Measurements from ENCODE around the gene LAPTM5. TPM values are rescaled to one million over a fixed set of nuclear protein-coding genes. Genes with fewer than 3 reads are reported as not detected.

The LAPTM5 gene
- total and polyA plus RNA-seq, 2 donors (not counting 1 experiment from before 2014, with no cell fraction given): 1,384 to 1,519 TPM

DNA sequence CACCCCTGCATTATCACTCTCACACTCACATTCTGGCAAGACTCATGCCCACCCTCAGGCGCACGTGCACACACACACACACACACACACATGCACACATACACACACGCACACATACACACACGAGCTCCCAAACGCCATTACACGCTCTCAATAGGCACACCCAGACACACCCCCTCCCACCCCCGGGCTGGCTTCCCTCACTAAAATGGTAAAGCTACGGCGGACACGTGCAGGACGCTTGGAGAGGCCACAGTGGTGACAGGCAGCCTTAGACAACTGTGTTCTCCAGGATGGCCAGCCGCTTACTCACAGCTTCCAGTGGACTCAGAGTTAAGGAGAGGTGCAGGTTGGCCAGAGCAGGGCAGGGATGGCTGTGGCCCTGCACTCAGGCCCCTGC, 44.3 kb downstream of the LAPTM5 start:
- 78% methylated on average over 12 of the region's 12 CpGs for WGBS (ENCODE audit: insufficient coverage)
- Histone ChIP-seq H4K20me1 (ENCODE audit: control insufficient read depth, insufficient read depth, low read length, poor library complexity, severe bottlenecking) (no peaks in the 10 kb centered on the region), H3K4me2 (replicated peaks; ENCODE audit: low read depth, low read length, poor library complexity, severe bottlenecking) (no peak overlapping the region), H3K9me3 (ENCODE audit: control extremely low read depth in 1 of 3, control insufficient read depth in 2 of 3, insufficient read depth in 1 of 3, low read length in 2 of 3) (peaks cover 0 to 14% (median 4%) of the 10 kb centered on the region in 3 donors), H3K79me2 (ENCODE audit: control insufficient read depth, insufficient read depth, low read length) (no peaks in the 10 kb centered on the region), H3K4me3 (ENCODE audit: control extremely low read depth in 1 of 5, extremely low read depth in 1 of 5, insufficient read depth in 1 of 5, low read depth in 2 of 5, low read length in 4 of 5) (no peak overlapping the region), H3K4me1 (ENCODE audit: control insufficient read depth in 2 of 2, insufficient read depth in 2 of 2, low read length in 2 of 2) (peaks cover 0 to 6% of the 10 kb centered on the region in 2 donors), H3K27ac (ENCODE audit: low read length in 2 of 2) (no peak overlapping the region), H3K36me3 (replicated peaks in 1 of 2; ENCODE audit: control extremely low read depth in 1 of 2, control insufficient read depth in 1 of 2, extremely low read depth in 1 of 2, insufficient read depth in 2 of 2, low read length in 1 of 2) (no peaks in the 10 kb centered on the region), H2AFZ (ENCODE audit: insufficient read depth, low read depth, low read length, poor library complexity, severe bottlenecking) (no peak overlapping the region), H3K9ac (ENCODE audit: low read length) (no peak overlapping the region), H3K27me3 (replicated peaks in 1 of 4; ENCODE audit: control extremely low read depth in 1 of 4, control insufficient read depth in 3 of 4, insufficient read depth in 4 of 4, low read length in 3 of 4) (peaks cover 0 to 8% (median 0%) of the 10 kb centered on the region in 4 experiments)
- DNase-seq (peak; percentile 25), ATAC-seq (ENCODE audit: low read depth) (no peak)
- intact Hi-C loops (cut with micrococcal nuclease): loop anchor here (10.0 kb wide), 1 partner anchor 931 kb away; the partner anchor contains the start of gene PEF1
- H3K27ac Mint-ChIP-seq: no peak overlapping the region
- ChIA-PET CTCF (interaction anchor here (0.9 kb wide), 1 partner anchor 91 kb away, joined by 3 read pairs; no protein-coding TSS in a partner anchor), POLR2A (no interaction called here)
- peaks cover 8% of the 10 kb centered on the region for H3K4me1 Mint-ChIP-seq
- peaks cover 14% of the 10 kb centered on the region for H3K27me3 Mint-ChIP-seq
- peaks cover 2% of the 10 kb centered on the region for H3K9me3 Mint-ChIP-seq (ENCODE audit: insufficient read depth)
- no peak overlapping the region for H3K4me3 Mint-ChIP-seq
- no peak for TF ChIP-seq CTCF (IDR thresholded peaks at IDR 0.05)
- no peak for TF ChIP-seq EZH2 (IDR thresholded peaks at IDR 0.05; ENCODE audit: borderline replicate concordance, insufficient read depth, low read depth, low read length, poor library complexity, severe bottlenecking)

DNA sequence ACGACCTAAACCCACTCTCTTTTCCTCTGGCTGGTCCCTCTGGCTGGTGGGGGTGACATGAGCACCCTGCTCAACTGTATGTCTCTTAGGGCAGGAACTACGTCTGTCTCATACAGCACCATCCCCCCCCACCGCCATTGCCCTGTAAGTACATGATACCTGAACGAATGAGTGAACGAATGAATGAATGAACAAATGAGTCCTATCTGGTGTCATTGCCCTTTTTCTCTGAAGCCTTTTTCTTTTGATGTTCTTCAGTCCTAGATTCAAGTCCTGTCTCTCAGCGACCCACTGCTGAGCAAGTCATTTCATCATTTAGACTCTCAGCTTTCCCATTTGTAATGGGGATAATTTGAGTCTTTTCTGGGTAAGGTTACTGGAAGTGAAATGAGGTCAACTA, 45.0 kb downstream of the LAPTM5 start:
- Histone ChIP-seq H2AFZ (ENCODE audit: insufficient read depth, low read depth, low read length, poor library complexity, severe bottlenecking) (no peak overlapping the region), H3K4me2 (replicated peaks; ENCODE audit: low read depth, low read length, poor library complexity, severe bottlenecking) (no peak overlapping the region), H3K9me3 (ENCODE audit: control extremely low read depth in 1 of 3, control insufficient read depth in 2 of 3, insufficient read depth in 1 of 3, low read length in 2 of 3) (peaks cover 0 to 14% (median 4%) of the 10 kb centered on the region in 3 donors), H3K79me2 (ENCODE audit: control insufficient read depth, insufficient read depth, low read length) (no peaks in the 10 kb centered on the region), H3K27ac (ENCODE audit: low read length in 2 of 2) (no peak overlapping the region), H4K20me1 (ENCODE audit: control insufficient read depth, insufficient read depth, low read length, poor library complexity, severe bottlenecking) (no peaks in the 10 kb centered on the region), H3K9ac (ENCODE audit: low read length) (no peak overlapping the region), H3K4me1 (ENCODE audit: control insufficient read depth in 2 of 2, insufficient read depth in 2 of 2, low read length in 2 of 2) (peaks cover 0 to 8% of the 10 kb centered on the region in 2 donors), H3K36me3 (replicated peaks in 1 of 2; ENCODE audit: control extremely low read depth in 1 of 2, control insufficient read depth in 1 of 2, extremely low read depth in 1 of 2, insufficient read depth in 2 of 2, low read length in 1 of 2) (no peaks in the 10 kb centered on the region), H3K27me3 (replicated peaks in 1 of 4; ENCODE audit: control extremely low read depth in 1 of 4, control insufficient read depth in 3 of 4, insufficient read depth in 4 of 4, low read length in 3 of 4) (peaks cover 0 to 15% (median 1%) of the 10 kb centered on the region in 4 experiments), H3K4me3 (ENCODE audit: control extremely low read depth in 1 of 5, extremely low read depth in 1 of 5, insufficient read depth in 1 of 5, low read depth in 2 of 5, low read length in 4 of 5) (no peak overlapping the region)
- ATAC-seq (ENCODE audit: low read depth): no peak
- no peak overlapping the region for H3K27ac Mint-ChIP-seq
- CTCF ChIA-PET: no interaction called here
- H3K9me3 Mint-ChIP-seq (ENCODE audit: insufficient read depth): peaks cover 2% of the 10 kb centered on the region
- TF ChIP-seq EZH2 (IDR thresholded peaks at IDR 0.05; ENCODE audit: borderline replicate concordance, insufficient read depth, low read depth, low read length, poor library complexity, severe bottlenecking) (no peak), CTCF (IDR thresholded peaks at IDR 0.05) (no peak)
- no peak overlapping the region for H3K4me3 Mint-ChIP-seq
- POLR2A ChIA-PET: no interaction called here
- DNase-seq: no peak
- peaks cover 18% of the 10 kb centered on the region for H3K27me3 Mint-ChIP-seq
- peaks cover 6% of the 10 kb centered on the region for H3K4me1 Mint-ChIP-seq
- intact Hi-C loops (cut with micrococcal nuclease): loop anchor here (10.0 kb wide), 1 partner anchor 932 kb away; the partner anchor contains the start of gene PEF1
- 87% methylated on average over 5 of the region's 6 CpGs for WGBS (ENCODE audit: insufficient coverage)

Measured in B cell (primary cell).